Keratinocyte (primary cell): ENCODE results near the gene SEC22A.

Experiments
- CTCF ChIP-seq, 3 experiments: IDR thresholded peaks in 1 of 3; conservative IDR thresholded peaks in 1 of 3; optimal IDR thresholded peaks in 1 of 3; 2 replicates in 2 of 3; 3 replicates in 1 of 3; pipeline versions ENCODE3 to v1.5.1; 2011; ENCODE audit warnings: low read length in 3 of 3, mild to moderate bottlenecking in 3 of 3, moderate library complexity in 2 of 3, control low read depth in 1 of 3, inconsistent platforms in 1 of 3; ENCODE audit not compliant: insufficient read depth in 2 of 3; ENCODE audit errors: extremely low read depth in 1 of 3
- EZH2 ChIP-seq: IDR thresholded peaks from one replicate; pipeline ENCODE4 v1.6.1; 2012; ENCODE audit warnings: inconsistent platforms, mild to moderate bottlenecking, low read length, moderate library complexity

GRCh38 chr3:123303976-123304560 lies 102.3 kb downstream of the SEC22A start:
- TF ChIP-seq CTCF (optimal IDR thresholded peaks at IDR 0.05 in 1 of 3, IDR thresholded peaks at IDR 0.05 in 1 of 3, conservative IDR thresholded peaks at IDR 0.05 in 1 of 3; ENCODE audit: extremely low read depth in 1 of 3, insufficient read depth in 2 of 3, low read length in 3 of 3) (no peak), EZH2 (no peak)
